Measurements from ENCODE around the gene SNX13. TPM values are rescaled to one million over a fixed set of nuclear protein-coding genes. Genes with fewer than 3 reads are reported as not detected.
A peak's percentile ranks its signal among the peaks of the same experiment; 100 is the strongest.

Gene SNX13
- total RNA-seq, 1 experiment from 2014 or later = 29.0 TPM

GRCh38 chr7:17852361-17852760 is 87.9 kb downstream of the SNX13 start:
- H3K79me1 ChIP-seq (ENCODE audit: insufficient read depth, low read depth, low read length, poor library complexity, severe bottlenecking) = no peaks in the 10 kb centered on the region
- no peaks in the 10 kb centered on the region; the same call in 1 of the 2 replicates for H3K4me1 ChIP-seq (ENCODE audit: insufficient read depth, low read length)
- H3K9ac ChIP-seq (ENCODE audit: extremely low read depth, insufficient read length, low read length) = no peak overlapping the region
- no peaks in the 10 kb centered on the region for H3K27me3 Mint-ChIP-seq (ENCODE audit: low read depth)
- H2BK5ac ChIP-seq (ENCODE audit: insufficient read length, low read length) = no peak overlapping the region
- H3K79me2 ChIP-seq (ENCODE audit: insufficient read depth, low read length) = no peaks in the 10 kb centered on the region
- no peak overlapping the region for H3K27ac ChIP-seq (ENCODE audit: insufficient read length, low read depth, low read length)
- no peak overlapping the region for H2BK15ac ChIP-seq (ENCODE audit: low read depth, low read length)
- H4K8ac ChIP-seq (replicated peaks; ENCODE audit: insufficient read length, low read depth, low read length) = no peak overlapping the region
- peaks cover 12 to 26% (median 19%) of the 10 kb centered on the region in 3 experiments for H3K36me3 Mint-ChIP-seq (ENCODE audit: insufficient read depth in 1 of 3, low read depth in 3 of 3)
- no peak overlapping the region for H3K23ac ChIP-seq (ENCODE audit: insufficient read length, low read depth, low read length)
- H3K27ac Mint-ChIP-seq = peak overlapping the region in 1 of 3 experiments; percentile 43; a peak in 2 of 7 replicates
- no peaks in the 10 kb centered on the region for H3K9me3 ChIP-seq (ENCODE audit: control insufficient read depth, low read depth, low read length)
- H2AK5ac ChIP-seq (ENCODE audit: insufficient read length, low read length) = no peak overlapping the region
- H3T11ph ChIP-seq (ENCODE audit: low read length) = no peak overlapping the region
- no peak overlapping the region for H2BK12ac ChIP-seq (ENCODE audit: insufficient read length, low read depth, low read length)
- no peak overlapping the region for H3K4ac ChIP-seq (ENCODE audit: low read depth, low read length)
- no peak overlapping the region for H2BK120ac ChIP-seq (ENCODE audit: low read depth, low read length, poor library complexity, severe bottlenecking)
- no peak overlapping the region for H4K91ac ChIP-seq (ENCODE audit: insufficient read length, low read depth, low read length)
- H3K4me3 Mint-ChIP-seq = no peak overlapping the region
- H3K4me1 Mint-ChIP-seq = peaks cover 5 to 11% of the 10 kb centered on the region in 2 experiments; a peak in 3 of 4 replicates
- no peak overlapping the region for H4K5ac ChIP-seq (ENCODE audit: insufficient read length, low read depth, low read length)
- no peak for DNase-seq
- WGBS (ENCODE audit: extremely low coverage, insufficient read length, low lambda C conversion rate) = no CpG with 5 or more reads among the region's 1 CpG
- H2BK20ac ChIP-seq (ENCODE audit: low read depth, low read length, poor library complexity, severe bottlenecking) = no peak overlapping the region
- H3K14ac ChIP-seq (ENCODE audit: insufficient read depth, low read length) = no peak overlapping the region
- H3K27me3 ChIP-seq (ENCODE audit: insufficient read depth, low read length) = no peaks in the 10 kb centered on the region
- no peak overlapping the region for H3K4me2 ChIP-seq (ENCODE audit: insufficient read depth, insufficient read length, low read length)
- no peak overlapping the region for H2AFZ ChIP-seq (ENCODE audit: low read length)
- no peaks in the 10 kb centered on the region for H4K20me1 ChIP-seq (ENCODE audit: control insufficient read depth, insufficient read depth, insufficient read length)
- no peak overlapping the region for H3K56ac ChIP-seq (ENCODE audit: insufficient read length, low read depth, low read length)
- H3K18ac ChIP-seq (ENCODE audit: insufficient read length, low read depth, low read length) = no peak overlapping the region
- no peaks in the 10 kb centered on the region for H3K23me2 ChIP-seq (ENCODE audit: insufficient read length, low read depth, low read length, poor library complexity, severe bottlenecking)
- H3K9me3 Mint-ChIP-seq = peaks cover 7 to 14% of the 10 kb centered on the region in 2 experiments; a peak in 3 of 5 replicates
- TF ChIP-seq, protein P1, sequence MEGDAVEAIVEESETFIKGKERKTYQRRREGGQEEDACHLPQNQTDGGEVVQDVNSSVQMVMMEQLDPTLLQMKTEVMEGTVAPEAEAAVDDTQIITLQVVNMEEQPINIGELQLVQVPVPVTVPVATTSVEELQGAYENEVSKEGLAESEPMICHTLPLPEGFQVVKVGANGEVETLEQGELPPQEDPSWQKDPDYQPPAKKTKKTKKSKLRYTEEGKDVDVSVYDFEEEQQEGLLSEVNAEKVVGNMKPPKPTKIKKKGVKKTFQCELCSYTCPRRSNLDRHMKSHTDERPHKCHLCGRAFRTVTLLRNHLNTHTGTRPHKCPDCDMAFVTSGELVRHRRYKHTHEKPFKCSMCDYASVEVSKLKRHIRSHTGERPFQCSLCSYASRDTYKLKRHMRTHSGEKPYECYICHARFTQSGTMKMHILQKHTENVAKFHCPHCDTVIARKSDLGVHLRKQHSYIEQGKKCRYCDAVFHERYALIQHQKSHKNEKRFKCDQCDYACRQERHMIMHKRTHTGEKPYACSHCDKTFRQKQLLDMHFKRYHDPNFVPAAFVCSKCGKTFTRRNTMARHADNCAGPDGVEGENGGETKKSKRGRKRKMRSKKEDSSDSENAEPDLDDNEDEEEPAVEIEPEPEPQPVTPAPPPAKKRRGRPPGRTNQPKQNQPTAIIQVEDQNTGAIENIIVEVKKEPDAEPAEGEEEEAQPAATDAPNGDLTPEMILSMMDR (conservative IDR thresholded peaks at IDR 0.05) = no peak
